T47D (cell line): ENCODE data around the gene EPG5.

ENCODE experiments used
- DNase-seq, 2 experiments: peaks; one replicate each; pipeline versions ENCODE4 v3.0.0 to v3.0.0-alpha.2; 2011 to 2012; ENCODE audit warnings: low read depth in 1 of 2, low spot score in 1 of 2
- JUND ChIP-seq: IDR thresholded peaks from 2 replicates; pipeline ENCODE4 v1.6.1; 2012; ENCODE audit warnings: low read depth
- in situ Hi-C: cut with HindIII; loops from 2 replicates; pipeline ENCODE4 v1.10.0; 2016; ENCODE audit warnings: low sequenced_read_pairs, low pct_unique_long_range_greater_than_20kb

EPG5 gene

GRCh38 chr18:45891806-45892205 is 75.3 kb downstream of the EPG5 start:
- no peak for TF ChIP-seq JUND
- in situ Hi-C loops: no loop called here
- DNase-seq: no peak

GRCh38 chr18:45890606-45891005 is 76.5 kb downstream of the EPG5 start:
- in situ Hi-C loops: no loop called here
- TF ChIP-seq JUND: no peak
- no peak for DNase-seq

GRCh38 chr18:45889419-45890064 is 77.6 kb downstream of the EPG5 start:
- in situ Hi-C loops: no loop called here
- TF ChIP-seq JUND: no peak
- DNase-seq: no peak

- no peak for TF ChIP-seq JUND
- no peak for DNase-seq
- in situ Hi-C loops: no loop called here
Measured at GRCh38 chr18:45887585-45887984, 79.5 kb downstream of the EPG5 start.

- in situ Hi-C loops: no loop called here
- DNase-seq: no peak
- TF ChIP-seq JUND: no peak
Measured at GRCh38 chr18:45880876-45881558, 86.1 kb downstream of the EPG5 start.

- in situ Hi-C loops: no loop called here
- peak; percentile 17 to 65 for DNase-seq
- no peak for TF ChIP-seq JUND
Measured at GRCh38 chr18:45879681-45880655, 87.2 kb downstream of the EPG5 start.

GRCh38 chr18:45877403-45877802 is 89.7 kb downstream of the EPG5 start:
- 0 out of 2 replicates have a peak, but pooled peaks have one; percentile 19 for TF ChIP-seq JUND
- in situ Hi-C loops: no loop called here
- peak; percentile 42 to 54 for DNase-seq

GRCh38 chr18:45876161-45876560 is 91.0 kb downstream of the EPG5 start:
- TF ChIP-seq JUND: no peak
- no peak for DNase-seq
- in situ Hi-C loops: no loop called here

- in situ Hi-C loops: no loop called here
- no peak for DNase-seq
- TF ChIP-seq JUND: no peak
Measured at GRCh38 chr18:45874491-45875184, 92.5 kb downstream of the EPG5 start.

GRCh38 chr18:45871431-45872084 is 95.6 kb downstream of the EPG5 start:
- in situ Hi-C loops: no loop called here
- no peak for TF ChIP-seq JUND
- no peak for DNase-seq

- TF ChIP-seq JUND: no peak
- in situ Hi-C loops: no loop called here
- DNase-seq: no peak
Measured at GRCh38 chr18:45870419-45870818, 96.7 kb downstream of the EPG5 start.

- in situ Hi-C loops: no loop called here
- DNase-seq: no peak
- TF ChIP-seq JUND: no peak
Measured at GRCh38 chr18:45865466-45865865, 101.7 kb downstream of the EPG5 start.
